ENCODE results near the gene CBLC. TPM values are rescaled to one million over a fixed set of nuclear protein-coding genes. Genes with fewer than 3 reads are reported as not detected.
"Not testable (repeated sequence)": the region's sequence is repeated elsewhere in the genome, so short reads cannot be mapped to it uniquely, and the experiment has no call there.

Gene CBLC
- total RNA-seq, 1 experiment from 2014 or later, result not detected

GRCh38 chr19:44819246-44819832 lies 41.6 kb downstream of the CBLC start:
- no peak for DNase-seq (ENCODE audit: low read depth)

DNA sequence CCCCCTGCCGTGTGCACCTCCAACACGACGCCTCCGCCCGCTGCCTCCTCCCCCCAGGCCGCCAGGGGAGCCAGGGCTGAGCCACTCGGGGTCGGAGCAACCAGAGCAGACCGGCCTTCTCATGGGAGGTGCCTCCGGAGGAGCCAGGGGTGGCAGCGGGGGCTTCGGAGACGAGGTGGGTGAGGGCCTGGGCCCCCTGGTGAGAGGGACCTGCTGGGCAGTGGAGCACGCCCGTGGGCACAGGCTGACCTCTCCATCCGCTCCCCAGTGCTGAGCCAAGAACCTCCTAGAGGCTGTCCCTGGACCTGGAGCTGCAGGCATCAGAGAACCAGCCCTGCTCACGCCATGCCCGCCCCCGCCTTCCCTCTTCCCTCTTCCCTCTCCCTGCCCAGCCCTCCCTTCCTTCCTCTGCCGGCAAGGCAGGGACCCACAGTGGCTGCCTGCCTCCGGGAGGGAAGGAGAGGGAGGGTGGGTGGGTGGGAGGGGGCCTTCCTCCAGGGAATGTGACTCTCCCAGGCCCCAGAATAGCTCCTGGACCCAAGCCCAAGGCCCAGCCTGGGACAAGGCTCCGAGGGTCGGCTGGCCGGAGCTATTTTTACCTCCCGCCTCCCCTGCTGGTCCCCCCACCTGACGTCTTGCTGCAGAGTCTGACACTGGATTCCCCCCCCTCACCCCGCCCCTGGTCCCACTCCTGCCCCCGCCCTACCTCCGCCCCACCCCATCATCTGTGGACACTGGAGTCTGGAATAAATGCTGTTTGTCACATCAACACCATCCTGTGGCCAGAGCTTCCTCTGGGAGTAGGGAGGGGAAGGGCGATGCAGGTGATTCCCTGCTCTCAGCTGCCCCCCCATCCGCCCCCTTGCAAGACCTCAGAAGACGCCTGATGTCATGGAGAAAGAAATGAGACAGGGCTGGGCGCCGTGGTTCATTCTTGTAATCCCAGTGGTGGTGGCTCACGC lies 43.2 kb downstream of the CBLC start:
- no peak for DNase-seq (ENCODE audit: low read depth)

DNA sequence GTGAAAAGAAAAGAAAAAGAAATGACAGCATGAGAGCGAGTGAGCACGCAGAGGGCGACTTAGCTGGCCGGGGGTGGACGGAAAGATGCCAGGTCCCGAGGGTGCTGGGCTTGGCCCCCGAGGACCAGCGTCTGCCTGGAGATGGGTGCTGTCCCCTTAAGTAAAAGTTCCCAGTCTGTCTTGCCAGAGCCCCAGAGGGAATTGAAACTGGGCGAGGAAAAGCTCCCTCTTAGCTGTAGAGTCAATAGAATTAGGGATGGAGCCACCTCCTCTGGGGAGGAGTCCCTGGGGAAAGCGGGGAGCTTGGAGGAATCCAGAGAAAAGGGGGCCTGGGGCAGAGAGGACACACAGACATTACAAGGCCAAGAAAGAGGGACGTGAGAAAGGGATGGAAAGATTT lies 44.5 kb downstream of the CBLC start:
- DNase-seq (ENCODE audit: low read depth), result no peak

- no peak for DNase-seq (ENCODE audit: low read depth)
Observed at GRCh38 chr19:44822670-44823372, 45.1 kb downstream of the CBLC start.

DNA sequence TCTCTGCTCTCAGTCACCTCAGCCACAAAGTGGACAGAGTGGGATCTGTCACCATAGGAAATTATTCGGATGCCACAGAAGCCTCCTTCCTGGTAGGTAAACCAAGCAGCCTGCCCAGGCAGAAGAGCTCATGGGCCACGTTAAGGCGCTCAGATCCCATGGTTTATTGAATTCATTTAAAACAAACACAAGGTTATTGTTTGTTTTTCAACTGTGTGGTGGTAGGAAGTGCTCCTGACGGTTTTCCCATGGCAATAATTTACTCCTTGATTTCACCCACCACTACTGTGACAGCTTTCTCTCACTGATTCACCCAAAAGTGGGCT lies 45.6 kb downstream of the CBLC start:
- DNase-seq (ENCODE audit: low read depth), result no peak

DNA sequence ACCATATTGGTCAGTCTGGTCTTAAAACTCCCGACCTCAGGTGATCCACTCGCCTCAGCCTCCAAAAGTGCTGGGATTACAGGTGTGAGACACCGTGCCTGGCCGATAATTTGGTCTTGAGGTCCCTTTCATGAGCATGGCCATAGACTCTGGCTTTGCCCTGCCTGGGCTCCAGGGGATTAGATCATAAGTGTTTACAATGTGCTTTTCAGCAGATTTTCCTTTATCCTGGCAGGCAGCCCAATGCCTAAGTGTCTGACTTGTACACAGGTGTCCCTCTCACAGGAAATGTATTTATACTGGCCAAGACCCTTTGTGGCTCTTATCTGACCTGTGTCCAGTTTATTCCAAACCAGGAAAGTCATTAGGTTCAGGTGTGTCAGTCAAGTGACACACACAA lies 47.1 kb downstream of the CBLC start:
- DNase-seq (ENCODE audit: low read depth), result peak; percentile 43

- DNase-seq (ENCODE audit: low read depth), result not testable (repeated sequence)
Observed at GRCh38 chr19:44832875-44833274, 55.2 kb downstream of the CBLC start.

DNA sequence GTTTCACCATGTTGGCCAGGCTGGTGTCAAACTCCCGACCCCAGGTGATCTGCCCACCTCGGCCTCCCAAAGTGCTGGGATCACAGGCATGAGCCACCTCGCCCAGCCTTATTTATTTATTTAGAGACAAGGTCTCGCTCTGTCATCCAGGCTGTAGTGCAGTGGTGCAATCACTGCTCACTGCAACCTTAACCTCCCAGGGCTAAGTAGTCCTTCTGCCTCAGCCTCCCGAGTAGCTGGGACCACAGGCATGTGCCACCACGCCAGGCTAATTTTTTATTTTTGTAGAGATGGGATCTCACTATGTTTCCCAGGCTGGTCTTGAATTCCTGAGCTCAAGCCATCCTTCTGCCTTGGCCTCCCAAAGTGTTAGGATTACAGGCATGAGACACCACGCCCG lies 56.7 kb downstream of the CBLC start:
- not testable (repeated sequence) for DNase-seq (ENCODE audit: low read depth)

DNA sequence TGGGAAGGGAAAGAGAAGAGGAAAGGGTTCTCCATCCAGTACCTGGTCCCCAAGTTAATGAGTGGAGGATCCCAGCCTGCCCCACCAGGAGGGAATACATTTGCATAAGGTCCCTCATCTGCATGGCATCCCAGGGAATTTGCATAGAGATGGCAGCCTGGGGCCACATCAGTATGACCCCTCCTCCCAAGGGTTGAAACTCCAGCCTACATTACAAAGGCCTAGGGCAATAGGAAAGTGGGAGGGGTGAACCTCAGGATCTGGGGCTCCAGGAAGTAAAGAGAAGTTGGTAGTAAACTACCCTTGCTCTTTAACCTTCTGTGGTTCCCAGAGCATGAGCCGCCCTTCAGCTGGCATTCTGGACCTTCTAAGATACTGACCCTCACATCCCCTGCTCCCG lies 61.6 kb downstream of the CBLC start:
- no peak for DNase-seq (ENCODE audit: low read depth)

- DNase-seq (ENCODE audit: low read depth), result no peak
Observed at GRCh38 chr19:44840811-44841210, 63.1 kb downstream of the CBLC start.

DNA sequence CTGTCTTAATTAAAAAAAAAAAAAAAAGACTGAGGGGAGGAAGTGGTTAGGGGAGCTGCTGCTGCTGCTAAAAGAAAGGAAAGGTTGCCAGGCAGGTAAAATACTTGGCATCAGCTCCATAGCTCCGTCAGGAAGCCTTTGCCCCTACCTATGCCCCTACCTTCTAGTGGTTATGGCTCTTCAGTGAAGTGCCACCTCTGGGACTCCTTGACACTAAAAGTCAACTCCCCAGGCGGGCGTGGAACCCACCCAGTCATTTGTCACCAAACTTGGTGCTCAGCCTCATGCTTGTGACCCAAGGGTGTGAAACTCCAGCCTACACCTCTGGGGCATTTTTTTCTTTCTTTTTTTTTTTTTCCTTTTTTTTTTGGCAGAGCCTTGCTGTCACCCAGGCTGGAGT lies 63.5 kb downstream of the CBLC start:
- DNase-seq (ENCODE audit: low read depth), result no peak

DNA sequence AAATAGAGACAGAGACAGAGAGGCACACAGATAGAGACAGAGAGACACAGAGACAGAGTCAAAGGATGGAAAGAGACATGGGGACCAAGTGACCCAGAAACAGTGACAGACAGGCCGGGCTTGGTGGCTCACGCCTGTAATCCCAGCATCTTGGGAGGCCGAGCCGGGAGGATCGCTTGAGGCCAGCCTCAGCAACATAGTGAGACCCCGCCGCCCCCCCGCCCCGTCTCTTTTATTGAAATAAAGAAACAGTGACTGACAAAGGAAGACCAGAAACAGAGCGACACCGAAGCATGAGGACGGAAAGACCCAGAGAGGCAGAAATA lies 67.6 kb downstream of the CBLC start:
- no peak for DNase-seq (ENCODE audit: low read depth)

GRCh38 chr19:44845612-44846454 lies 68.1 kb downstream of the CBLC start, which contains the start of gene NECTIN2:
Gene NECTIN2, plus strand, starts transcription at chr19:44846297. Its CDS starts 229 bp downstream, at chr19:44846526.
- DNase-seq (ENCODE audit: low read depth), result peak; percentile 97

DNA sequence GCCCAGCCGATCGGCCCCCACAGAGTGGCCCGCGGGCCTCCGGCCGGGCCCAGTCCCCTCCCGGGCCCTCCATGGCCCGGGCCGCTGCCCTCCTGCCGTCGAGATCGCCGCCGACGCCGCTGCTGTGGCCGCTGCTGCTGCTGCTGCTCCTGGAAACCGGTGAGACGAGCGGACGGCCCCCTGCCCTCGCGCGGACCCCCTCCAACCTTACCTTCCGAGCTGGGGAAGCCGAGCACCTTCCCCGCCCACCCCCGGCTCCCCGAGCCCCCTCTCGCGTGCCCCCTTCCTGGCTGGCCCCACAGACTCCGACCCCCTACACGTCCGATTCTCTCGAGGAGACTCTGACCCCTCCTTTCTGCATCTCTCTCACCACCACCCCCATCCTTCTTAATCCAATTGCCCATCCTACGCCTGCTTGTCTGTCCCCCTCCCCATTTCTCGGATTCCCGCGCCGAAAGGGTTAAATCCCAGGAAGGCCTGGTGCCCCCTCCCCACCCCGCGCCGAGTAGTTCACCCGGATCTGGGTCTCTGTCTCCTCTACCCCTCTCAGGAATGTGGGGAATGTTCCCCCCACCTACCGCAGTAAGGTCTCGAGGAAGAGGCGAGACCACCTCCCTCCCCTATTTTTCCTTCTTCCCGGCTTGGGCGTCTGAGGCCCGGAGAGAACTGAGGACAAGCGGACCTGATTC lies 68.9 kb downstream of the CBLC start:
- DNase-seq (ENCODE audit: low read depth), result peak; percentile 37

DNA sequence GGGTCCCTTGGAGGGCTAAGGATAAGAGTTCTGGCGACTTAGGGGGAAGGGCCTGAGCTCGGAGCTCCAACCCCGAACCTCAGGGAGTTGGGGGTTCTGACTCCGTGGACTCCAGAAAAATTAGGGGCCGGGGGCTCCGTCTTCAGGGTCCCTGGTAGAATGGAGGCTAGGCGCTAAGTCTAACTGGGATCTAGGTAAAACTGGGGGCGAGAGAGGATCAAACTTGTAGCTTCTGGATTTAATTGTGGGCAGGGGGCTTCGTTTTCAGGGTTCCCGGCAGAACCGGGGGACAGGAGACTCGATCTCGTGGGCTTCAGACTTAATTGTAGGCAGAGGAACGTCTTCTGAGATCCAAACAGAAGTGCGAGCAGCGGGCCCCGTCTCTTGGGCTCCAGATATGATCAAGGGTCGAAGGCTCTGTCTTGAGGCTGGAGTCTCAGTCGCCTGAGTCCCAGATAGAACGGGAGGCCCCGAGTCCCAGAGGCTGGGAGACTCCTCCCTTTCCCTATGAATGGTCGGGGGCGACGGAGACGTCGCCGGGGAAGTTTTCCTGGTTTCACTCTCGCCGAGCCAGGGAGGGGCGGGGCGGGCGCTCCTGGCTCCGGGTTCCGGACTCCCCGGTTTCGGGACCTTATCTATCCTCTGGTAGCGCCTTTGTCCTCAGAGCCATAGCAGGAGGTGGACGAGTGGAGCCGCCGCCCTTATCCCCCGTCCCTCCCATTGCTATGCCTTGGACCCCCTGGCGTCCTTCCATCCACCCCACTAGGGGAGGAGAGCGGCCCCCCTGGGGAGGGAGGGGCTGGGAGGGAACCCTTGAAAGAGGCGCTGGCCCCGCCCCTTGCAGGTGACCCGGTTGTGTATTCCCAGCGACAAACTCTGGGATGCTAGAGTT lies 69.7 kb downstream of the CBLC start:
- peak; percentile 73 for DNase-seq (ENCODE audit: low read depth)

DNA sequence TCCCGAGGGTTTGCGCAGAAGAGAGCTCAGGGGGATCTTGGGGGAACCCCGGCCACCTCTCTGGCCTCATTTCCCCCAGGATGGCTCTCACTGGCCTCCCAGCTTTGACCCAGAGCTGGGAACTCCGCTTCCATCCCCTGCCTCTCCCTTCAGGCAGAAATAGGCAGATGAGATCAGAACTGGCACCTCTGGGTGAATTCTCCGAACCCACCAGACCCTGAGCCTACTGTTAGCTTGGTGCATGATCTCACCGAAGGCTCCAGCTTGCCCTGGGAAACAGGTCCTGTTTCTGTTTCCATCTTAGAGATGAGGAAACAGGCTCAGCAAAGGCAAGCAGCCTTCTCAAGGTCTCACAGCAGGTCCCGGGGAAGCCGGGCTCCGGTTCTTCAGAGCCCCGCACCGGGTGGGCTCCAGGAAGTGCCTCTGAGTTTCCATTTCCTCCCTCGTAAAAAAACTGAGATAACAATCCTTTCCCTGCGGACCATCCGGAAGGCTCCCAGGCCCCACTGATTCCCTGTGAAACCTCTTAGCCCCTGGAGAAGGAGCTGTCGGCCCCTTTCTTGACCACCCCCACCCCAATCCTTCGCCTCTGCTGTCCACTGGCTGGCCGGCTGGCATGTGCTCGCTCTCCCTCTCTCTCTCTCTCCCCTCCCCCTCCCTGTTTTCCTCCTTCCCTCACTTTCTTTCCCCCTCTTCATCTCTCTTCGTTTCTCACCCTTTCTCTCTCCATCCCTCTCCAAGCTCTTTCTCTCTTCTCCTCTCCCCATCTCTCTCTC lies 70.5 kb downstream of the CBLC start:
- no peak for DNase-seq (ENCODE audit: low read depth)

- no peak for DNase-seq (ENCODE audit: low read depth)
Observed at GRCh38 chr19:44848812-44849447, 71.2 kb downstream of the CBLC start.
